Measurements from ENCODE around the gene SORCS2.

SORCS2 gene

DNA sequence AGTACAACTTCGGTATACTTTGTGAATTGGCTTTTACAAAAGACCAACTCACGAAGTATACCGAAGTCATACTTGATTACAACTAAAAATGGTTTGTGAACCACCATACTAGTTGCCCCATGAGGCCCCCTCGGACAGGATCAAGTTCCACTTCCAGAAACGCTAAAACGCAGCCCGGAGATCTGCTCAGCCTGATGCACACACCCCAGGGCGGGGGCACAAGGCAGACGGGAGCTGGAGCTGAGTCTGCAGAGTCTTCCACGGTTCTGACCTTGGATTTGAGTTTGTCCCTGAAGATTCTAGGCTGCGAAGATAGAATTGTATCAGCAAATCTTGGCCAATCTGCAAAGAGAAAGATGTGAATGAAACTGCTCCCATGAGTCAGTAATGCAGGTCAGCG lies 118.1 kb downstream of the SORCS2 start:
- DNase-seq (ENCODE audit: low spot score) = no peak
- TF ChIP-seq, protein P1, sequence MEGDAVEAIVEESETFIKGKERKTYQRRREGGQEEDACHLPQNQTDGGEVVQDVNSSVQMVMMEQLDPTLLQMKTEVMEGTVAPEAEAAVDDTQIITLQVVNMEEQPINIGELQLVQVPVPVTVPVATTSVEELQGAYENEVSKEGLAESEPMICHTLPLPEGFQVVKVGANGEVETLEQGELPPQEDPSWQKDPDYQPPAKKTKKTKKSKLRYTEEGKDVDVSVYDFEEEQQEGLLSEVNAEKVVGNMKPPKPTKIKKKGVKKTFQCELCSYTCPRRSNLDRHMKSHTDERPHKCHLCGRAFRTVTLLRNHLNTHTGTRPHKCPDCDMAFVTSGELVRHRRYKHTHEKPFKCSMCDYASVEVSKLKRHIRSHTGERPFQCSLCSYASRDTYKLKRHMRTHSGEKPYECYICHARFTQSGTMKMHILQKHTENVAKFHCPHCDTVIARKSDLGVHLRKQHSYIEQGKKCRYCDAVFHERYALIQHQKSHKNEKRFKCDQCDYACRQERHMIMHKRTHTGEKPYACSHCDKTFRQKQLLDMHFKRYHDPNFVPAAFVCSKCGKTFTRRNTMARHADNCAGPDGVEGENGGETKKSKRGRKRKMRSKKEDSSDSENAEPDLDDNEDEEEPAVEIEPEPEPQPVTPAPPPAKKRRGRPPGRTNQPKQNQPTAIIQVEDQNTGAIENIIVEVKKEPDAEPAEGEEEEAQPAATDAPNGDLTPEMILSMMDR (IDR thresholded peaks at IDR 0.05; ENCODE audit: borderline replicate concordance, control extremely low read depth, extremely low read depth, insufficient read depth, missing control alignments) = no peak
- in situ Hi-C loops (cut with MboI; ENCODE audit: low sequenced_read_pairs, unreplicated experiment) = no loop called here

DNA sequence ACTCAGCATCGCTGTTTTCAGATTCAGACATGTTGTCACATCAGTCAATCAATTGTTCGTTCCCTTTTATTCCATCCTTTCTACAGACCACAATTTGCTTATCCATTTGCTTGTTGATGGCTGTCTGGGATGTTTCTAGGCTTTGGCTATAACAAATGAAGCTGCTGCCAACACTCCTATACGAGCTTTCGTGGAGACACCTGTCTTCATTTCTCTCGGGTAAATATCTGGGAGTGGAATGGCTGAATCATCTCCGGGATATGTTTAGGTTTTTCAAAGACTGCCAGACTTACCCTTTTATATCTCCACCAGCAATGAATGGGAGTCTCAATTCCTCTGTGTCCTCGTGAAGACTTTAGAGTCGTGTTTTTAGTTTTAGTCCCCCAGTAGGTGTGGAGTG lies 118.9 kb downstream of the SORCS2 start:
- DNase-seq (ENCODE audit: low spot score) = no peak
- in situ Hi-C loops (cut with MboI; ENCODE audit: low sequenced_read_pairs, unreplicated experiment) = no loop called here
- TF ChIP-seq, protein P1 (IDR thresholded peaks at IDR 0.05; ENCODE audit: borderline replicate concordance, control extremely low read depth, extremely low read depth, insufficient read depth, missing control alignments) = no peak

DNA sequence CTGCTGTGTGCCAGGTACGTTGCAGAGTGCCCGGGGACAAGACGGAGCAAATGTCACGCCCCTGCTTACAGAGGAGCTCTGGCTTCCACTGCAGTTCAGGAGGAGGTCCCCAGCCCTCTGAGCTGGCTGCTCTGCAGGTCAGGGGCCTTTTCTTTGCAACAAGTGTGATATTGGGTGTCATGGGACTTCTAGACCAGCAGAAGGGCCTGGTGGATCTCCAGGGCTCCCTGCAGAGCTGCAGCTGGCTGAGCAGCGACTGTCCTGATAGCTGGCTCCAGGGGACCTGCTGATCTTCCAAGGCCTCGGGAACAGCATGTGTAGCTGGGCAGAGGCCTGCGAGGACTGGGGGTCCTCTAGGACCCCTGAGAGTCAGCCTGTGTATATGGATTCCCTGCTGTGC lies 120.4 kb downstream of the SORCS2 start:
- TF ChIP-seq, protein P1 (IDR thresholded peaks at IDR 0.05; ENCODE audit: borderline replicate concordance, control extremely low read depth, extremely low read depth, insufficient read depth, missing control alignments) = no peak
- no peak for DNase-seq (ENCODE audit: low spot score)
- in situ Hi-C loops (cut with MboI; ENCODE audit: low sequenced_read_pairs, unreplicated experiment) = no loop called here

DNA sequence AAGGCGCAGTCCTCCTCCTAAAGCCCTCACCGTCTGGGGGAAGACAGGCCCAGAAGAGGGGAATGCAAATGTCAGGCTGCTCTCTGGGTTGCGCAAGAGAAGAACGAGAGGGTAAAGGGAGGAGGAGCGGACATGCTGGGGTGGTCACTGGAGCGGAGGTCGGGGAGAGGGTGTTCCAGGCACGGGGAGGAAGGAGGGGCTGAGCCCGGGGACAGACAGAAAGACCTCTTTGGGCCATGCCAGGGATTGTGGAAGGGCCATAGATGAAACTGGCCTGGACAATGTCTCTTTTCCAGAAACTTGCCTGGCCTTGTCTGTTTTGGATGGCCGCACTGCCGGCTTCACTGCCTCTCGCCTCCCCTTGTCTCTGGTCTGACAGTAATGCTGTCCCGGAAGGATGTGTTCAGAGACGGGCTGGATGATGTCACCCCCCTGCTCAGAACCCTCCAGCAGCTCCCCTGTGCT lies 121.0 kb downstream of the SORCS2 start:
- in situ Hi-C loops (cut with MboI; ENCODE audit: low sequenced_read_pairs, unreplicated experiment) = no loop called here
- TF ChIP-seq, protein P1 (IDR thresholded peaks at IDR 0.05; ENCODE audit: borderline replicate concordance, control extremely low read depth, extremely low read depth, insufficient read depth, missing control alignments) = no peak
- no peak for DNase-seq (ENCODE audit: low spot score)

DNA sequence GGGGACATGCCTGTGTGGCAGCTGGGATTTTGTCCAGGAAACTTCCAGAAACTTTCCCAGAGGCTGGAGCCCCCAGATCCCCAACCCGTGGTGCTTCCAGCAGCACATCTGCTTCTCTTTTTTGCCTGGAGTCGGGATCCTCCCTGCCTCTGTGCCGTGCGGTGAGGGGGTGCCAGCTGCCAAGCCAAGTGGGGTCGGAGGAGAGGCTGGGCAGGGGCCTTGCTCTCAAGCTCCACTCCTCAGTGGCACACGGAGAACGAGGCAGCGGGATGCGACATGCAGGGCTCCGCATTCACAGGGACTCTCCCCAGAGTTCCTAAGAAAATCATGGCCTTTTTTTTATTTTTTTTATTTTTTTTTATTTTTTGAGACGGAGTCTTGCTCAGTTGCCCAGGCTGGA lies 121.7 kb downstream of the SORCS2 start:
- DNase-seq (ENCODE audit: low spot score) = no peak
- in situ Hi-C loops (cut with MboI; ENCODE audit: low sequenced_read_pairs, unreplicated experiment) = no loop called here
- TF ChIP-seq, protein P1 (IDR thresholded peaks at IDR 0.05; ENCODE audit: borderline replicate concordance, control extremely low read depth, extremely low read depth, insufficient read depth, missing control alignments) = no peak

DNA sequence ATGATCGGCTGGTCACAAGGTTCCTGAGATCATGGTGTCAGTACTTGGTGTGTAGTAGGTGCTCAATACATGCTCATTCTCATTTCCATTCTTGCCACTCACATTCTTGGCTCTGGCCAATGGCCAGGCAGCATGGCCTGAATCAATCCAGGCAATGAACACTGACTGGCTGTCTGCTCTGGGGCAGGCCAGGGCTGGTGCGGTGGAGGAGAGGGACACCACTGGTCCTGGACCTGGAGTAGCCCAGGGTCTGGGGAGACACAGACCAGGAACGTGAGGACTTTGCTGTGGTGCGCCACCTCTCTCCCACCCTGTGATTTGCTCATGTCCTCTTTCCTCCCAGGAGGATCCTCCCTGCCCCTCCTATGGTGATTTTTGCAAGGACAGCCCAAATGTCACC lies 122.9 kb downstream of the SORCS2 start:
- no peak for DNase-seq (ENCODE audit: low spot score)
- TF ChIP-seq, protein P1 (IDR thresholded peaks at IDR 0.05; ENCODE audit: borderline replicate concordance, control extremely low read depth, extremely low read depth, insufficient read depth, missing control alignments) = no peak
- in situ Hi-C loops (cut with MboI; ENCODE audit: low sequenced_read_pairs, unreplicated experiment) = no loop called here

DNA sequence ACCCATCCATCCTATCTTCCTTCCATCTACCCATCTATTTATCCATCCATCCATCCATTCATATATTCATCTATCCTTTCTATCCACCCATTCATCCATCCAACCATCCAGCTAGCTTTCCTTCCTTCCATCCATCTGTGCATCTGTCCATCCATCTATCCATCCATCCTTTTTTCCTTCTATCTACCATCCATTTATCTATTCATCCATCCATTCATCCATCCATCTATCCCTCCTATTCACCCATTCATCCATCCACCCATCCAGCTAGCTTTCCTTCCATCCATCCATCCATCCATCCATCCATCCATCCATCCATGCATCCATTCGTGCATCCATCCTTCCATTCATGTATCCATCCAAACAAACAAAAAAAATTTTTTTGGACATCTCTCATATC lies 123.6 kb downstream of the SORCS2 start:
- DNase-seq (ENCODE audit: low spot score) = no peak
- TF ChIP-seq, protein P1 (IDR thresholded peaks at IDR 0.05; ENCODE audit: borderline replicate concordance, control extremely low read depth, extremely low read depth, insufficient read depth, missing control alignments) = no peak
- in situ Hi-C loops (cut with MboI; ENCODE audit: low sequenced_read_pairs, unreplicated experiment) = no loop called here

All from GM13976 (cell line).